MM.1S (cell line): ENCODE data around the gene CEP250.
"Not testable (repeated sequence)": the region's sequence is repeated elsewhere in the genome, so short reads cannot be mapped to it uniquely, and the experiment has no call there.

Experiments
- DNase-seq: peaks from one replicate; pipeline ENCODE4 v3.0.0-alpha.2; 2015
- H2AFZ ChIP-seq: fragments of 300-600 bp; sonication (generic); 2 replicates; pipeline ENCODE4 v1.6.0; 2016; ENCODE audit warnings: antibody characterized with exemption, low read length
- H3F3A ChIP-seq: fragments of 300-600 bp; sonication (generic); 2 replicates; pipeline ENCODE4 v1.6.1; 2016; ENCODE audit warnings: mild to moderate bottlenecking, antibody characterized with exemption, low read length, moderate library complexity, mixed read lengths; ENCODE audit not compliant: insufficient read depth
- H3K27ac ChIP-seq: fragments of 300-600 bp; sonication (generic); 2 replicates; pipeline ENCODE4 v1.5.1; 2016; ENCODE audit warnings: mild to moderate bottlenecking, low read length
- H3K27me3 ChIP-seq: fragments of 300-600 bp; sonication (generic); replicated peaks from 2 replicates; pipeline ENCODE4 v1.6.0; 2016; ENCODE audit warnings: low read length; ENCODE audit not compliant: insufficient read depth
- H3K36me3 ChIP-seq: fragments of 300-600 bp; sonication (generic); replicated peaks from 2 replicates; pipeline ENCODE4 v1.6.1; 2016; ENCODE audit warnings: mild to moderate bottlenecking, low read length, mixed read lengths; ENCODE audit not compliant: insufficient read depth
- H3K4me1 ChIP-seq: fragments of 300-600 bp; sonication (generic); 2 replicates; pipeline ENCODE4 v1.6.1; 2016; ENCODE audit warnings: low read length, mixed read lengths
- H3K4me2 ChIP-seq: fragments of 300-600 bp; sonication (generic); 2 replicates; pipeline ENCODE4 v1.6.0; 2016; ENCODE audit warnings: low read depth, low read length
- H3K4me3 ChIP-seq: fragments of 300-600 bp; sonication (generic); 2 replicates; pipeline ENCODE4 v1.5.1; 2016; ENCODE audit warnings: low read length, mixed read lengths
- H3K79me2 ChIP-seq: fragments of 300-600 bp; sonication (generic); 2 replicates; pipeline ENCODE4 v1.6.1; 2016; ENCODE audit warnings: mixed run types, low read length, mixed read lengths
- H3K9ac ChIP-seq: fragments of 300-600 bp; sonication (generic); 2 replicates; pipeline ENCODE4 v1.6.1; 2016; ENCODE audit warnings: low read length, mixed read lengths
- H3K9me2 ChIP-seq: fragments of 300-600 bp; sonication (generic); replicated peaks from 2 replicates; pipeline ENCODE4 v1.6.1; 2016; ENCODE audit warnings: mild to moderate bottlenecking, low read length, mixed read lengths; ENCODE audit not compliant: insufficient read depth
- H3K9me3 ChIP-seq: fragments of 300-600 bp; sonication (generic); replicated peaks from 2 replicates; pipeline ENCODE4 v1.6.1; 2016; ENCODE audit warnings: mild to moderate bottlenecking, low read length, mixed read lengths; ENCODE audit not compliant: insufficient read depth
- H4K20me1 ChIP-seq: fragments of 300-600 bp; sonication (generic); 2 replicates; pipeline ENCODE4 v1.6.1; 2016; ENCODE audit warnings: mild to moderate bottlenecking, low read length, moderate library complexity, mixed read lengths; ENCODE audit not compliant: insufficient read depth
- CTCF ChIP-seq: fragments of 300-600 bp; sonication (generic); IDR thresholded peaks from 2 replicates; pipeline ENCODE4 v1.5.1; 2016; ENCODE audit warnings: antibody characterized with exemption, low read length, mixed read lengths
- EZH2 ChIP-seq: fragments of 300-600 bp; sonication (generic); optimal IDR thresholded peaks from 2 replicates; pipeline ENCODE3; 2017; ENCODE audit warnings: low read depth, mild to moderate bottlenecking, antibody characterized with exemption, low read length, mixed read lengths
- EZH2phosphoT487 ChIP-seq: fragments of 300-600 bp; sonication (generic); IDR thresholded peaks from 2 replicates; pipeline ENCODE4 v1.6.1; 2018; ENCODE audit warnings: antibody characterized with exemption, low read length

Gene CEP250

GRCh38 chr20:35552914-35553313, 97.5 kb downstream of the CEP250 start:
- Histone ChIP-seq H4K20me1 (no peaks in the 10 kb centered on the region), H3K4me2 (no peak overlapping the region), H2AFZ (no peak overlapping the region), H3K27me3 (no peaks in the 10 kb centered on the region), H3K27ac (no peak overlapping the region), H3K79me2 (no peaks in the 10 kb centered on the region), H3K9me2 (no peaks in the 10 kb centered on the region), H3F3A (no peaks in the 10 kb centered on the region), H3K36me3 (no peaks in the 10 kb centered on the region), H3K9ac (no peak overlapping the region), H3K4me1 (no peaks in the 10 kb centered on the region), H3K9me3 (no peaks in the 10 kb centered on the region), H3K4me3 (no peak overlapping the region)
- DNase-seq, result no peak
- no peak for TF ChIP-seq CTCF

- H3K9ac ChIP-seq, H3K9me2 ChIP-seq, H3K27me3 ChIP-seq, H3F3A ChIP-seq, H3K4me1 ChIP-seq, H3K9me3 ChIP-seq, H3K36me3 ChIP-seq, DNase-seq, H3K4me3 ChIP-seq, H2AFZ ChIP-seq, H4K20me1 ChIP-seq, H3K4me2 ChIP-seq, H3K79me2 ChIP-seq, H3K27ac ChIP-seq: not testable (repeated sequence)
These were observed 100.1 kb downstream of the CEP250 start for GRCh38 chr20:35555461-35555860.

GRCh38 chr20:35555951-35556645, 100.7 kb downstream of the CEP250 start:
- no peak overlapping the region for H3K4me2 ChIP-seq
- no peak for DNase-seq
- no peaks in the 10 kb centered on the region for H3K4me1 ChIP-seq
- H4K20me1 ChIP-seq, result no peaks in the 10 kb centered on the region
- no peak overlapping the region for H2AFZ ChIP-seq
- H3K79me2 ChIP-seq, result no peaks in the 10 kb centered on the region
- TF ChIP-seq EZH2phosphoT487 (no peak), CTCF (no peak), EZH2 (no peak)
- no peak overlapping the region for H3K27ac ChIP-seq
- no peaks in the 10 kb centered on the region for H3K9me2 ChIP-seq
- no peaks in the 10 kb centered on the region for H3K36me3 ChIP-seq
- H3K4me3 ChIP-seq, result no peak overlapping the region
- H3K9ac ChIP-seq, result no peak overlapping the region
- no peaks in the 10 kb centered on the region for H3K27me3 ChIP-seq
- no peaks in the 10 kb centered on the region for H3K9me3 ChIP-seq
- no peaks in the 10 kb centered on the region for H3F3A ChIP-seq

- DNase-seq, result no peak
- H3K9me2 ChIP-seq, result no peaks in the 10 kb centered on the region
- H3K4me3 ChIP-seq, result no peak overlapping the region
- H3K4me2 ChIP-seq, result no peak overlapping the region
- H2AFZ ChIP-seq, result no peak overlapping the region
- H3K4me1 ChIP-seq, result no peaks in the 10 kb centered on the region
- H3K36me3 ChIP-seq, result no peaks in the 10 kb centered on the region
- H3K9ac ChIP-seq, result no peak overlapping the region
- no peak overlapping the region for H3K27ac ChIP-seq
- H3K27me3 ChIP-seq, result no peaks in the 10 kb centered on the region
- no peaks in the 10 kb centered on the region for H3K79me2 ChIP-seq
- H3K9me3 ChIP-seq, result no peaks in the 10 kb centered on the region
- H3F3A ChIP-seq, result no peaks in the 10 kb centered on the region
- H4K20me1 ChIP-seq, result no peaks in the 10 kb centered on the region
- TF ChIP-seq CTCF (no peak), EZH2 (no peak), EZH2phosphoT487 (no peak)
These were observed 101.5 kb downstream of the CEP250 start for GRCh38 chr20:35556871-35557270.
